Measurements from ENCODE around the gene RAI1. TPM values are rescaled to one million over a fixed set of nuclear protein-coding genes. Genes with fewer than 3 reads are reported as not detected.

The RAI1 gene
- total and polyA plus RNA-seq, 2 of the 8 experiments (the other 6 are each of a cell fraction or from before 2014, with no cell fraction given) = 0.39 to 1.2 TPM

DNA sequence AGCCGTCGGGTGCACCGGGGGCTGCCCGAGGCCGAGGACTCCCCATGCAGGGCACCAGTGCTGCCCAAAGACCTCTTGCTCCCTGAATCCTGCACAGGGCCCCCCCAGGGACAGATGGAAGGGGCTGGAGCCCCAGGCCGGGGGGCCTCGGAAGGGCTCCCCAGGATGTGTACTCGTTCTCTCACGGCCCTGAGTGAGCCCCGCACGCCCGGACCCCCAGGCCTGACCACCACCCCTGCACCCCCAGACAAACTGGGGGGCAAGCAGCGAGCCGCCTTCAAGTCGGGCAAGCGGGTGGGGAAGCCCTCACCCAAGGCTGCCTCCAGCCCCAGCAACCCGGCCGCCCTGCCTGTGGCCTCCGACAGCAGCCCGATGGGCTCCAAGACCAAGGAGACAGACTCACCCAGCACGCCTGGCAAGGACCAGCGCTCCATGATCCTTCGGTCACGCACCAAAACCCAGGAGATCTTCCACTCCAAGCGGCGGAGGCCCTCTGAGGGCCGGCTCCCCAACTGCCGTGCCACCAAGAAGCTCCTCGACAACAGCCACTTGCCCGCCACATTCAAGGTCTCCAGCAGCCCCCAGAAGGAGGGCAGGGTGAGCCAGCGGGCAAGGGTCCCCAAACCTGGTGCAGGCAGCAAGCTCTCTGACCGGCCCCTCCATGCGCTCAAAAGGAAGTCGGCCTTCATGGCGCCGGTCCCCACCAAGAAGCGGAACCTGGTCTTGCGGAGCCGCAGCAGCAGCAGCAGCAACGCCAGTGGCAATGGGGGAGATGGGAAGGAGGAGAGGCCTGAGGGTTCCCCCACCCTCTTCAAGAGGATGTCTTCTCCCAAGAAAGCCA, 114.9 kb downstream of the RAI1 start:
- no peak overlapping the region for H3K4me3 ChIP-seq (ENCODE audit: extremely low read depth in 1 of 4, insufficient read depth in 2 of 4, low read depth in 3 of 4, low read length in 4 of 4)
- no peak overlapping the region for H3K23ac ChIP-seq (ENCODE audit: insufficient read length)
- no peak for DNase-seq (ENCODE audit: low read depth in 1 of 2, low spot score in 2 of 2)
- POLR2A ChIA-PET (ENCODE audit: partially characterized antibody) = interaction anchor here (0.9 to 1.4 kb wide), 3 partner anchors 13 to 40 kb away, joined by 3 to 5 read pairs (median 4); partner anchors contain the start of gene SREBF1
- no peaks in the 10 kb centered on the region for H3K79me1 ChIP-seq (ENCODE audit: low read depth, low read length)
- no peak for TF ChIP-seq SP2 (IDR thresholded peaks at IDR 0.05; ENCODE audit: low read length)
- TF ChIP-seq ZNF274 (IDR thresholded peaks at IDR 0.05; ENCODE audit: borderline replicate concordance, extremely low read depth, low read length) = no peak
- no peak for TF ChIP-seq JUN (IDR thresholded peaks at IDR 0.05; ENCODE audit: low read depth, low read length)
- TF ChIP-seq RAD21 (IDR thresholded peaks at IDR 0.05 in 1 of 2, conservative IDR thresholded peaks at IDR 0.05 in 1 of 2; ENCODE audit: low read depth in 2 of 2, low read length in 2 of 2) = no peak
- H3K27ac ChIP-seq (ENCODE audit: low read depth, low read length) = no peak overlapping the region
- H3K14ac ChIP-seq (ENCODE audit: insufficient read length) = no peak overlapping the region
- no peak overlapping the region for H2BK20ac ChIP-seq (ENCODE audit: low read length)
- no peaks in the 10 kb centered on the region for H3K36me3 ChIP-seq (ENCODE audit: control insufficient read depth in 2 of 4, insufficient read depth in 4 of 4, low read length in 3 of 4)
- H3K4me1 ChIP-seq (replicated peaks in 1 of 4; ENCODE audit: control insufficient read depth in 3 of 4, insufficient read depth in 4 of 4, low read length in 3 of 4) = peaks cover 5 to 25% (median 19%) of the 10 kb centered on the region in 4 experiments
- H3K79me2 ChIP-seq (ENCODE audit: control insufficient read depth in 1 of 2, insufficient read depth in 2 of 2, low read length in 2 of 2) = no peaks in the 10 kb centered on the region
- H4K91ac ChIP-seq (replicated peaks; ENCODE audit: insufficient read length, low read length) = no peak overlapping the region
- H3K27me3 ChIP-seq (replicated peaks in 1 of 4; ENCODE audit: control insufficient read depth in 3 of 4, extremely low read depth in 1 of 4, insufficient read depth in 3 of 4, low read length in 3 of 4) = peaks cover 0 to 25% (median 18%) of the 10 kb centered on the region in 4 experiments; a peak in 6 of 7 replicates
- H3K9ac ChIP-seq (replicated peaks in 1 of 4; ENCODE audit: extremely low read depth in 1 of 4, low read depth in 3 of 4, low read length in 3 of 4) = no peak overlapping the region
- no peak overlapping the region for H2BK120ac ChIP-seq (replicated peaks; ENCODE audit: low read depth, low read length)
- H3K4ac ChIP-seq (replicated peaks; ENCODE audit: insufficient read length, low read depth, low read length) = no peak overlapping the region
- H3K18ac ChIP-seq (ENCODE audit: extremely low read depth, low read length) = no peak overlapping the region
- no peak overlapping the region for H3K4me2 ChIP-seq (ENCODE audit: insufficient read depth in 1 of 2, low read depth in 2 of 2, low read length in 2 of 2)
- no peak overlapping the region for H4K5ac ChIP-seq (ENCODE audit: insufficient read length, low read depth, low read length)
- H2BK12ac ChIP-seq (ENCODE audit: low read depth, low read length) = no peak overlapping the region
- no peak overlapping the region for H2AFZ ChIP-seq (ENCODE audit: low read length)
- H3K56ac ChIP-seq (replicated peaks; ENCODE audit: insufficient read length, low read depth, low read length) = no peak overlapping the region
- H3K9me3 ChIP-seq (ENCODE audit: insufficient read depth in 2 of 2, low read depth in 1 of 2, low read length in 1 of 2) = no peaks in the 10 kb centered on the region
- H2BK15ac ChIP-seq (ENCODE audit: low read length) = no peak overlapping the region
- no peak overlapping the region for H2BK5ac ChIP-seq (ENCODE audit: low read depth, low read length)
- CTCF ChIA-PET (ENCODE audit: partially characterized antibody) = interaction anchor here (0.6 to 3.4 kb wide), 7 partner anchors 10 to 61 kb away, joined by 3 to 12 read pairs (median 4); no protein-coding TSS in a partner anchor
- peaks cover 0 to 6% of the 10 kb centered on the region in 2 experiments for H4K20me1 ChIP-seq (replicated peaks in 1 of 2; ENCODE audit: control insufficient read depth in 1 of 2, insufficient read depth in 2 of 2, low read length in 2 of 2)
- peaks cover 3% of the 10 kb centered on the region; the same call in 1 of the 2 replicates for H3K23me2 ChIP-seq (ENCODE audit: low read depth, low read length)
- no peak overlapping the region for H4K8ac ChIP-seq (ENCODE audit: extremely low read depth, insufficient read depth, low read length)
- WGBS, 2 experiments (ENCODE audit: extremely low coverage in 1 of 2, insufficient coverage in 1 of 2, insufficient read length in 1 of 2, insufficient replicate concordance in 2 of 2, low coverage in 1 of 2, low lambda C conversion rate in 2 of 2, missing lambda C conversion rate in 1 of 2) = 94% methylated on average over 39 of the region's 40 CpGs; no CpG with 5 or more reads in 1 of the 2 experiments
- no peak overlapping the region for H2AK5ac ChIP-seq (ENCODE audit: low read depth, low read length)
- no peak for FAIRE-seq

All from H1 (cell line).